GM12878 (cell line): ENCODE results near the gene NKD2.

Source experiments
- CTCF ChIP-seq, 3 experiments: IDR thresholded peaks in 2 of 3; conservative IDR thresholded peaks in 1 of 3; 2 replicates each; pipeline ENCODE4 v1.5.1; 2011; ENCODE audit warnings: low read depth in 3 of 3, low read length in 3 of 3, mild to moderate bottlenecking in 3 of 3, control low read depth in 2 of 3, moderate library complexity in 2 of 3, inconsistent platforms in 1 of 3, mixed read lengths in 1 of 3; ENCODE audit not compliant: control insufficient read depth in 2 of 3, insufficient read depth in 1 of 3; ENCODE audit errors: extremely low read depth in 1 of 3
- HCFC1 ChIP-seq: fragments of 150-350 bp; IDR thresholded peaks from 2 replicates; pipeline ENCODE4 v1.6.1; 2014; ENCODE audit warnings: low read length
- KLF5 ChIP-seq: fragments of 450-650 bp; IDR thresholded peaks from 2 replicates; pipeline ENCODE4 v1.6.1; 2014; ENCODE audit warnings: mild to moderate bottlenecking; ENCODE audit not compliant: partially characterized antibody
- MYC ChIP-seq: IDR thresholded peaks from 2 replicates; pipeline ENCODE4 v1.6.1; 2011; ENCODE audit warnings: mild to moderate bottlenecking, low read length, moderate library complexity, inconsistent platforms; ENCODE audit not compliant: insufficient read depth, insufficient replicate concordance, insufficient read length, severe bottlenecking
- PBX3 ChIP-seq: IDR thresholded peaks from 2 replicates; pipeline ENCODE4 v1.6.1; 2011; ENCODE audit warnings: mild to moderate bottlenecking, low read depth, low read length, moderate library complexity; ENCODE audit not compliant: insufficient replicate concordance

- TF ChIP-seq HCFC1 (no peak), PBX3 (no peak), MYC (no peak), KLF5 (no peak), CTCF (IDR thresholded peaks at IDR 0.05 in 2 of 3, conservative IDR thresholded peaks at IDR 0.05 in 1 of 3; ENCODE audit: control insufficient read depth in 2 of 3, extremely low read depth in 1 of 3, insufficient read depth in 1 of 3, low read depth in 3 of 3, low read length in 3 of 3) (no peak)
These were observed 16.9 kb upstream of the NKD2 start for GRCh38 chr5:991472-992267.
